SK-N-SH treated with all-trans-retinoic acid at 6 μM for 48 hours (cell line): ENCODE data around the gene CDIPT.

ENCODE experiments used
- ATAC-seq: fragments of 200-7000 bp; cut with Tn5 transposase; 3 replicates; pipeline ENCODE4 v1.9.1; 2020; ENCODE audit warnings: mild to moderate bottlenecking, moderate library complexity
- ARNTL ChIP-seq: fragments of 450-650 bp; formaldehyde crosslinking; IDR thresholded peaks from 2 replicates; pipeline ENCODE4 v1.5.0; 2020; ENCODE audit warnings: low read depth, mild to moderate bottlenecking, moderate library complexity, borderline replicate concordance
- BACH2 ChIP-seq: fragments of 250-450 bp; sonication (Bioruptor Pico); IDR thresholded peaks from 2 replicates; pipeline ENCODE4 v1.9.0; 2021; ENCODE audit warnings: mild to moderate bottlenecking, borderline replicate concordance
- CREB5 ChIP-seq: fragments of 250-450 bp; sonication (Bioruptor Pico); IDR thresholded peaks from 2 replicates; pipeline ENCODE4 v1.5.1; 2020; ENCODE audit warnings: low read depth, mild to moderate bottlenecking, moderate library complexity
- CSDC2 ChIP-seq: fragments of 250-450 bp; sonication (Bioruptor Pico); IDR thresholded peaks from 2 replicates; pipeline ENCODE4 v1.5.0; 2020; ENCODE audit warnings: mild to moderate bottlenecking, moderate library complexity
- ESRRG ChIP-seq: fragments of 250-450 bp; sonication (Bioruptor Pico); IDR thresholded peaks from 2 replicates; pipeline ENCODE4 v1.6.1; 2021; ENCODE audit warnings: mild to moderate bottlenecking
- GLIS3 ChIP-seq: fragments of 250-450 bp; sonication (Bioruptor Pico); IDR thresholded peaks from 2 replicates; pipeline ENCODE4 v1.5.0; 2020; ENCODE audit warnings: mild to moderate bottlenecking, moderate library complexity
- ISL1 ChIP-seq: fragments of 250-450 bp; sonication (Bioruptor Pico); IDR thresholded peaks from 2 replicates; pipeline ENCODE4 v2.1.2; 2022; ENCODE audit warnings: mild to moderate bottlenecking, moderate library complexity
- OSR1 ChIP-seq: fragments of 250-450 bp; sonication (Bioruptor Pico); IDR thresholded peaks from 2 replicates; pipeline ENCODE4 v1.8.0; 2022; ENCODE audit warnings: moderate library complexity, mild to moderate bottlenecking, inconsistent platforms
- POU6F1 ChIP-seq: fragments of 250-450 bp; sonication (Bioruptor Pico); IDR thresholded peaks from 2 replicates; pipeline ENCODE4 v1.8.0; 2021; ENCODE audit warnings: low read depth, mild to moderate bottlenecking, moderate library complexity, borderline replicate concordance
- PPARA ChIP-seq: fragments of 250-450 bp; sonication (Bioruptor Pico); IDR thresholded peaks from 2 replicates; pipeline ENCODE4 v1.5.0; 2020; ENCODE audit warnings: mild to moderate bottlenecking, borderline replicate concordance
- SNAI2 ChIP-seq: fragments of 250-450 bp; sonication (Bioruptor Pico); IDR thresholded peaks from 2 replicates; pipeline ENCODE4 v1.5.0; 2020; ENCODE audit warnings: mild to moderate bottlenecking, moderate library complexity
- TCF4 ChIP-seq: fragments of 250-450 bp; sonication (Bioruptor Pico); IDR thresholded peaks from 2 replicates; pipeline ENCODE4 v1.8.0; 2021; ENCODE audit warnings: mild to moderate bottlenecking, moderate library complexity, borderline replicate concordance
- TOX ChIP-seq: fragments of 250-450 bp; sonication (Bioruptor Pico); IDR thresholded peaks from 2 replicates; pipeline ENCODE4 v1.8.0; 2021; ENCODE audit warnings: mild to moderate bottlenecking, moderate library complexity, borderline replicate concordance
- TSHZ2 ChIP-seq: fragments of 250-450 bp; sonication (Bioruptor Pico); IDR thresholded peaks from 2 replicates; pipeline ENCODE4 v1.5.0; 2020; ENCODE audit warnings: mild to moderate bottlenecking, moderate library complexity
- ZC3H10 ChIP-seq: fragments of 250-450 bp; sonication (Bioruptor Pico); IDR thresholded peaks from 2 replicates; pipeline ENCODE4 v1.5.1; 2021; ENCODE audit warnings: mild to moderate bottlenecking, moderate library complexity
- ZFP3 ChIP-seq: fragments of 250-450 bp; sonication (Bioruptor Pico); IDR thresholded peaks from 2 replicates; pipeline ENCODE4 v1.5.0; 2020; ENCODE audit warnings: mild to moderate bottlenecking, moderate library complexity
- ZFP30 ChIP-seq: fragments of 450-650 bp; formaldehyde crosslinking; IDR thresholded peaks from 2 replicates; pipeline ENCODE4 v1.5.0; 2022; ENCODE audit warnings: mild to moderate bottlenecking, moderate library complexity
- ZNF565 ChIP-seq: fragments of 450-650 bp; formaldehyde crosslinking; conservative IDR thresholded peaks from 2 replicates; pipeline ENCODE4 v1.5.0; 2020; ENCODE audit warnings: low read depth, mild to moderate bottlenecking, moderate library complexity
- ZNF70 ChIP-seq: fragments of 450-650 bp; formaldehyde crosslinking; IDR thresholded peaks from 2 replicates; pipeline ENCODE4 v1.5.0; 2020; ENCODE audit warnings: mild to moderate bottlenecking, moderate library complexity
- ZNF8 ChIP-seq: fragments of 450-650 bp; formaldehyde crosslinking; IDR thresholded peaks from 2 replicates; pipeline ENCODE4 v1.5.0; 2020; ENCODE audit warnings: mild to moderate bottlenecking, moderate library complexity
- TF ChIP-seq, protein P1 (sequence below): fragments of 250-450 bp; sonication (Bioruptor Pico); IDR thresholded peaks from 2 replicates; pipeline ENCODE4 v1.5.1; 2021; ENCODE audit warnings: mild to moderate bottlenecking, moderate library complexity
- TF ChIP-seq, protein P2 (sequence below): fragments of 250-450 bp; sonication (Bioruptor Pico); IDR thresholded peaks from 2 replicates; pipeline ENCODE4 v1.8.0; 2020; ENCODE audit warnings: mild to moderate bottlenecking, moderate library complexity, borderline replicate concordance

Gene CDIPT

DNA sequence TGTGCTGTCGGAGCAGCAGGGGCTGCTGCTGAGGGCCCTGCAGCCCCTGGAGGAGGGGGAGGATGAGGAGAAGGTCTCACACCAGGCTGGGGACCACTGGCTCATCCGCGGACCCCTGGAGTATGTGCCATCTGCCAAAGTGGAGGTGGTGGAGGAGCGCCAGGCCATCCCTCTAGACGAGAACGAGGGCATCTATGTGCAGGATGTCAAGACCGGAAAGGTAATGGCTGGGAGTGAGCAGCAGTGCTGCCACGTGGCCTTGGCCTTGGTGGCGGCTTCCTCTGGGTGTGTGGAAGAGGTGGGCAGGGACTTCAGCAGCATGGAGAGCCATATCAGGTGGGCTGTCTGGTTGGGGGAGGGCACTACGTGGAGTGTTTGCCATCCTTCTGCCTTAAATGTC, 22.8 kb downstream of the CDIPT start:
- no peak for ATAC-seq
- TF ChIP-seq GLIS3 (CRISPR knock-in tag): no peak
- TF ChIP-seq SNAI2 (CRISPR knock-in tag): no peak
- no peak for TF ChIP-seq CREB5 (CRISPR knock-in tag)
- TF ChIP-seq POU6F1: no peak
- no peak for TF ChIP-seq CSDC2 (CRISPR knock-in tag)
- no peak for TF ChIP-seq ARNTL (CRISPR knock-in tag)
- TF ChIP-seq PPARA (CRISPR knock-in tag): no peak
- no peak for TF ChIP-seq OSR1 (CRISPR knock-in tag)
- TF ChIP-seq, protein P1, sequence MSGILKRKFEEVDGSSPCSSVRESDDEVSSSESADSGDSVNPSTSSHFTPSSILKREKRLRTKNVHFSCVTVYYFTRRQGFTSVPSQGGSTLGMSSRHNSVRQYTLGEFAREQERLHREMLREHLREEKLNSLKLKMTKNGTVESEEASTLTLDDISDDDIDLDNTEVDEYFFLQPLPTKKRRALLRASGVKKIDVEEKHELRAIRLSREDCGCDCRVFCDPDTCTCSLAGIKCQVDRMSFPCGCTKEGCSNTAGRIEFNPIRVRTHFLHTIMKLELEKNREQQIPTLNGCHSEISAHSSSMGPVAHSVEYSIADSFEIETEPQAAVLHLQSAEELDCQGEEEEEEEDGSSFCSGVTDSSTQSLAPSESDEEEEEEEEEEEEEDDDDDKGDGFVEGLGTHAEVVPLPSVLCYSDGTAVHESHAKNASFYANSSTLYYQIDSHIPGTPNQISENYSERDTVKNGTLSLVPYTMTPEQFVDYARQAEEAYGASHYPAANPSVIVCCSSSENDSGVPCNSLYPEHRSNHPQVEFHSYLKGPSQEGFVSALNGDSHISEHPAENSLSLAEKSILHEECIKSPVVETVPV (CRISPR knock-in tag): no peak
- TF ChIP-seq ZNF70 (CRISPR knock-in tag): no peak
- TF ChIP-seq ZFP30: no peak
- no peak for TF ChIP-seq TCF4 (CRISPR knock-in tag)
- no peak for TF ChIP-seq BACH2 (CRISPR knock-in tag)
- TF ChIP-seq TOX (CRISPR knock-in tag): no peak
- TF ChIP-seq TSHZ2 (CRISPR knock-in tag): no peak
- TF ChIP-seq ZNF565 (CRISPR knock-in tag): no peak
- no peak for TF ChIP-seq ESRRG
- no peak for TF ChIP-seq ZNF8 (CRISPR knock-in tag)
- TF ChIP-seq, protein P2, sequence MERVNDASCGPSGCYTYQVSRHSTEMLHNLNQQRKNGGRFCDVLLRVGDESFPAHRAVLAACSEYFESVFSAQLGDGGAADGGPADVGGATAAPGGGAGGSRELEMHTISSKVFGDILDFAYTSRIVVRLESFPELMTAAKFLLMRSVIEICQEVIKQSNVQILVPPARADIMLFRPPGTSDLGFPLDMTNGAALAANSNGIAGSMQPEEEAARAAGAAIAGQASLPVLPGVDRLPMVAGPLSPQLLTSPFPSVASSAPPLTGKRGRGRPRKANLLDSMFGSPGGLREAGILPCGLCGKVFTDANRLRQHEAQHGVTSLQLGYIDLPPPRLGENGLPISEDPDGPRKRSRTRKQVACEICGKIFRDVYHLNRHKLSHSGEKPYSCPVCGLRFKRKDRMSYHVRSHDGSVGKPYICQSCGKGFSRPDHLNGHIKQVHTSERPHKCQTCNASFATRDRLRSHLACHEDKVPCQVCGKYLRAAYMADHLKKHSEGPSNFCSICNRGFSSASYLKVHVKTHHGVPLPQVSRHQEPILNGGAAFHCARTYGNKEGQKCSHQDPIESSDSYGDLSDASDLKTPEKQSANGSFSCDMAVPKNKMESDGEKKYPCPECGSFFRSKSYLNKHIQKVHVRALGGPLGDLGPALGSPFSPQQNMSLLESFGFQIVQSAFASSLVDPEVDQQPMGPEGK (CRISPR knock-in tag): no peak

- TF ChIP-seq ZC3H10 (CRISPR knock-in tag) (no peak), ZFP3 (CRISPR knock-in tag) (no peak), TSHZ2 (CRISPR knock-in tag) (no peak), CREB5 (CRISPR knock-in tag) (no peak), TCF4 (CRISPR knock-in tag) (no peak), ISL1 (CRISPR knock-in tag) (no peak), ZNF565 (CRISPR knock-in tag) (no peak), TOX (CRISPR knock-in tag) (no peak), SNAI2 (CRISPR knock-in tag) (no peak), ESRRG (no peak), PPARA (CRISPR knock-in tag) (no peak), CSDC2 (CRISPR knock-in tag) (no peak), GLIS3 (CRISPR knock-in tag) (no peak)
- TF ChIP-seq, protein P2 (CRISPR knock-in tag): no peak
- ATAC-seq: no peak
Measured at GRCh38 chr16:29839822-29840221, 23.2 kb downstream of the CDIPT start.
